Measurements from ENCODE around the gene CBY3.

GRCh38 chr5:179680014-179680779 is 637 bp downstream of the CBY3 start:
- TF ChIP-seq CTCF (IDR thresholded peaks at IDR 0.05; ENCODE audit: low read depth, low read length) (no peak), EZH2phosphoT487 (IDR thresholded peaks at IDR 0.05; ENCODE audit: low read depth) (no peak)
